Erythroblast (primary cell): Measurements from ENCODE around the gene TLX3.
"Not testable (repeated sequence)": the region's sequence is repeated elsewhere in the genome, so short reads cannot be mapped to it uniquely, and the experiment has no call there.

Experiments
- DNase-seq, 2 experiments: peaks; one replicate each; lab custom pipeline; 2025; lab: John Stamatoyannopoulos, UW
- GATA1 ChIP-seq: IDR thresholded peaks from 2 replicates; pipeline ENCODE4 v1.6.1; 2011; ENCODE audit warnings: low read depth, mild to moderate bottlenecking, control low read depth, low read length, moderate library complexity
- POLR2A ChIP-seq: IDR thresholded peaks from 2 replicates; pipeline ENCODE4 v1.6.1; 2011; ENCODE audit warnings: mild to moderate bottlenecking, low read length

TLX3 gene

GRCh38 chr5:171323007-171323406, 14.0 kb downstream of the TLX3 start:
- no peak for DNase-seq
- no peak for TF ChIP-seq GATA1
- no peak for TF ChIP-seq POLR2A

DNA sequence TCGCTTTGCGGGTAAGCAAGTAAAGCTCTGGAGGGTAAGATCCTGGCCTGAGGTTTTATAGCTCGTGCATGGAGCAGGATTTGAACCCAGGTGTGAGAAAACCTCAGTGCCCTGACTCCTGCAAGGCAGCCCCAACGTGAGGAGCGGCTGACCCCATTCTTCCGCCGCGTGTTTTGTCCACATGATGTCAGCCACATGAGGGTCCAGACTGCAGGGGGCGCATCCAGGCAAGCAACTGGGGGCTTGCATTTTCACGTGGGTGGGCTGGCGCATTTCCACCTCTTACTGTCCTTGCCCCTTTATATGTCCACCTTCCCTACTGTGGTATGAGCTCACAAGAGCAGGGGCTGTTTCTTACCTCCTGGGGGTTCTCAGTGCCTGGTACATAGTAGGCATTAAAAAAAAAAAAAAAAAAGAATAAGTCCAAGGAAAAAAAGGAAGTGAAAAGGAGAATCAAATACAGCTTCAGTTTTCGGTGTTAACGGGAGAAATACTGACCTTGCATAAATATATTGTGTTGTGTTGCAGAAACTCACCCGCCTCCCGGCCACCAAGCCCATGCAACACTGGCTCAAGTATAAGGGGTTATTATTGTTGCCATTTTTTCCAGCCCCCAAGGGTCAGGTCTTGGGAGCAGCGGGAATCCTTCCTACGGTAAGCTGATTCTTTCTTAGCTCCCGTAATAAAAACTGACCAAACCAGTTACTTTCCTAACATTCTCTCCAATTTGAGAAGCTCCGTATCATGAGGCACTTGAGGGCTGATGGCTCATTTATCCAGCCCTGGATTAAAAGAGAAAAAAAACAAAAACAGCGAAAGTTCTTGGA, 15.0 kb downstream of the TLX3 start:
- DNase-seq = no peak
- TF ChIP-seq GATA1 (no peak), POLR2A (no peak)

DNA sequence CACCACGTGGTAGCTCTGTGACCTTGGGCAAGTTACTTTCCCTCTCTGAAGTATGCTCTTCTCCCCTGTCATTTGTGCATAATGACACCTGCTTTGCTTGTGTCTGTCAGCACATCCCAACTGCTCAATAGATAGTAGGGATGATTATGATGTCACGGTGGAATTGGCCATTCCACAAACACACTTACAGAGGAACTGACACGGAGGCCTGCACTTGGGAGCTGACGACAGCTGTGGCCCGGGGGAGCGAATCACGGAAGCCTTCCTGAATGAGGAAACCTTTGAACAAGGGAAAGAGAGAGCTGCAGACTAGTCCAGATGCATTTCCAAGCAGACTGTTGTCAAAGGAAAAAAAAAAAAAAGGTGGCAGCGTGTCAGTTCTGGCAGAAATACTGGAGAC, 21.0 kb downstream of the TLX3 start:
- no peak for TF ChIP-seq POLR2A
- no peak for TF ChIP-seq GATA1
- no peak for DNase-seq

- TF ChIP-seq GATA1 (no peak), POLR2A (no peak)
- no peak for DNase-seq
Observed at GRCh38 chr5:171335616-171336015, 26.6 kb downstream of the TLX3 start.

DNA sequence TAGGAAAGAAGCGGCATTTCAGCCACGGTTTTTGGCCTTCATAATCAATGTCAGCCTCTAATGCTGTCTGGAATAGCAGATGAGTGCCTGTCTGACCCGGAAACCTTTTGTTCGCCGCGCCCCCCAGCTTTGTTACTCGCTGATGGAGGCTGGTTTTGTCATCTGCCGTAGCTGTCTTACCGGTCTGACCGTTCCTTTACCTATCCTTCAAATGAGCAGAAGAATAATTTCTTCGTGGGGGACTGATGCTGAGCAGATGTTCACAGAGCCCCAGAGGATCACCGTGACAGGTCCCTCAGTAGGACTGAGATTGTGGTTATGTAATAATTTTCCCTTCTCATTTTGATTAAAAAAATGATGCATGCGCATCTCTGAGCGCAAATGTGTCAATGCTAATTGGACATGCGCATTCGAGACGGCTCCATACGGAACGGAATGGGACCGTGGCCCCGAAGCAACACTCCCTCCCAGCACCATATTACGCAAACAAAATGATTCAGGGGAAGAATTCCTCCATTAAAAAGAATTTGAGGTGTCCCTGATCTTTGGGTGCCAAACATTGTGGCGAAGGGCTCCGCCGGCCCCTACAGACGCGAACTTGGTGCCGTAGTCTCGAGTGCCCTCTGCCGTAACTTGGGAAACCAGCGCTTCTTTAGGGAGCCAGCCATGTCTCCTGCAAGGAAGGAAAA, 27.6 kb downstream of the TLX3 start:
- peak; percentile 68 to 77 for DNase-seq

DNA sequence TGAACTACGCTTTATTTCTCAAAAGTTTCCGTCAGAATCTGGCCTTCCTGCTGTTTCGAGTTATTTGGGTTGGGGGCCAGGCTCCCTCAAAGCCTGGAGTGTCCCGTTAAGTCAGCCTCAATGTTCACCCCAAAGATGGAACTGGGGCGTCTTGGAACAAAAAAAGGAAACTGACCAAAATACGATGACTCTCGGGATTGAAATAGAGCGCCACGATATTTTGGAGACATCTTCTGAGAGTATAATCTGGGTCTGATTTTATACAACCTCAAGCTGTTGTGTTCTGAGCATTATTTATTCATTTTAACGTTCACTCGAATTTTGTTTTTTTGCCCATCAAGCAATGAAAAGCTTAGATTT, 28.1 kb downstream of the TLX3 start:
- TF ChIP-seq GATA1 = no peak
- TF ChIP-seq POLR2A = no peak
- no peak for DNase-seq

More for the DNA sequence above, 27.6 kb downstream of the TLX3 start:
- TF ChIP-seq GATA1 = no peak
- no peak for TF ChIP-seq POLR2A

- TF ChIP-seq GATA1 (no peak), POLR2A (no peak)
- DNase-seq = no peak
Observed at GRCh38 chr5:171340042-171340441, 31.0 kb downstream of the TLX3 start.

DNA sequence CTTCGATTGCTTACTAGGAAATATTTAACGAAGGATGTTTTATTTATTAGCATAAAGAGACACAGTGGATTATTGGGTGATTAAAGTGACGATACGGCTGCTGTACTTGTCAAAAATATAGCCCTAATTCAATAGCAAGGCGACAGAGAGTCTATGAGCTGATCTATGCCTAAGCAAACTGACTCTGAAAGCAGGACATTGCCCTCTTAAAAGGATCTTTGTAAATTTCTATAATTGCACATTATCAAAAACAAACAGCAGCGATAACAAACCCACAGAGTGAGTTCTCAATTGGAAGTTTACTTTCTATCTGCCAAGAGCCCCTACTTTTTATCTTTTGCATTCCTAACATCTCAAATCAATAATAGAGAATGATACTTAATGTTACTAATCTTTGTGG, 31.4 kb downstream of the TLX3 start:
- no peak for DNase-seq
- TF ChIP-seq POLR2A = no peak
- TF ChIP-seq GATA1 = no peak

GRCh38 chr5:171342362-171343111, 33.5 kb downstream of the TLX3 start:
- DNase-seq = peak; percentile 61 to 77
- no peak for TF ChIP-seq POLR2A
- TF ChIP-seq GATA1 = no peak

DNA sequence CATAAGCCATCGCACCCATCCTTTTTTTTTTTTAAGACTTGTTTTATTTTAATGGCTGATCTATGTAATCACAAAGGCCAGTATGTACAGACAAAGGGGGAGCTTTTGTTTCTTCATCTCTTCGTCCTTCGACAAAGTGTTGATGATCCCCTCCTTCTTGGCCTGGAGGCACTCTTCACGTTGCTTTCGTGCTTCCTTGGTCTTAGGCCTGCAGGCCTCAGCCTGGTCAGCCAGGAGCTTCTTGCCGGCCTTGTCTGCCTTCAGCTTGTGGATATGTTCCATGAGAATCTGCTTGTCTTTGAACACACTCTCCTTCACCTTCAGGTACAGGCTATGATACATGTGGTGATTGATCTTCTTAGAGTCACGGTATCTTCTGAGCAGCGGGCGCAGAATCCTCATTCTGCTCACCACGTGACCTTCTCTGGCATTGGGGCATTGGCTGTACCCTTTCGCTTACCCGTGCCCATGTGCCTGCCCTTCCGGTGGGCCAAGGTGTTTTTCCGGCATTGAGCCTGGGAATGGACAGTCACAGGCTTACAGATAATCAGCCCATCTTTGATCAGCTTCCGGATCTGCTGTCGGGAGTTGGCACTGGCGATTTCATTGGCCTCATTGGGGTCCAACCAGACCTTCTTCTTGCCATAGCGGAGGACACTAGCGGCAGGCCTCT, 36.0 kb downstream of the TLX3 start:
- TF ChIP-seq POLR2A = no peak
- no peak for TF ChIP-seq GATA1
- DNase-seq = no peak

- no peak for TF ChIP-seq GATA1
- TF ChIP-seq POLR2A = no peak
- DNase-seq = no peak
Observed at GRCh38 chr5:171351536-171352073, 42.6 kb downstream of the TLX3 start.

DNA sequence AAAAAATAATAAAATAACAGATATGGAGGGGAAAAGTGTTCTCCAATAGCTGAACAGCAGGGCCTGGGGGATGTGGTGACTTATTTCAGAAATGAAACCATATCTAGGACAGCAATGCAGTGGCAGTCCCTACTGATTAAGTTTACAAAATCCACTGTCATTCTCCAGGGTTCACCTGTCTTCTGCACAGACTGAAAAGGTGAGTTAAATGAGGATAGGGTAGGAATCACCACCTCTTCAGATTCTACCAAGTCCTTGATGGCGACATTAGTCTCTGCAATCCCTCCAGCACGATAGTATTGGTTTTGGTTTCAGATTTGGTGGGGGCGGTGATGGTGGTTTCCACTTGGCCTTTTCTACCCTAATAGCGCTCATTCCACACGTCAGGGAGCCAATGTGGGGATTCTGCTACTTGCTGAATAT, 46.3 kb downstream of the TLX3 start:
- DNase-seq = no peak
- TF ChIP-seq POLR2A (no peak), GATA1 (no peak)

- TF ChIP-seq POLR2A (no peak), GATA1 (no peak)
- DNase-seq = peak in 1 of 2 experiments; percentile 34
Observed at GRCh38 chr5:171357843-171358242, 48.8 kb downstream of the TLX3 start.

- DNase-seq = not testable (repeated sequence)
Observed at GRCh38 chr5:171361151-171361550, 52.1 kb downstream of the TLX3 start.
